ENCODE results near the gene ZNF106.

The ZNF106 gene

DNA sequence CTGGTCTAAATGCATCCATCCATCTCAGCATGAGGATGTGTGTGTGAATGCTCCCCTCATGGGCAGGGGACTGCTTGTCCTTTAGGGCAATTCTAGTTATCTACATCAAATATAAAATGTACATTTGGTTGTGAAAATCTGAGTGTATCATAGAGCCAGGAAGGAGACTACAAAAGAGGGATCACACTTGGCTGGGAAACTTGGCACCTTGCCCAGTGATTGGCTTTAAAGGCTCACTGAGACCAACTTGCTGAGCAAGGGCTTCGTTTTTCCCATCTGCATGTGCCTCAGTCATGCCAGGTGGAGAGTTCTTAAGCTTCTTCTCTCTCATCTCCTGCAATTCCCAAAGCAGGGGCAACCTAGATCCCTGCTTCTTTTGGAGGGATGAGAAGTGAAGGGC lies 126.4 kb downstream of the ZNF106 start:
- DNase-seq: no peak

- DNase-seq: no peak
Observed at GRCh38 chr15:42363942-42364341, 127.0 kb downstream of the ZNF106 start.

- no peak for DNase-seq
Observed at GRCh38 chr15:42363487-42363886, 127.5 kb downstream of the ZNF106 start.
